WI38 (cell line): Measurements from ENCODE around the gene PYY.
"Not testable (repeated sequence)": the region's sequence is repeated elsewhere in the genome, so short reads cannot be mapped to it uniquely, and the experiment has no call there.

Experiments
- H3K4me3 ChIP-seq: 2 replicates; pipeline ENCODE4 v1.5.1; 2011; ENCODE audit warnings: low read depth, mild to moderate bottlenecking, control low read depth, low read length
- TF ChIP-seq, protein P1 (sequence below): IDR thresholded peaks from 2 replicates; pipeline ENCODE4 v1.5.1; 2012; ENCODE audit warnings: low read depth, mild to moderate bottlenecking, control low read depth, low read length

Gene PYY

DNA sequence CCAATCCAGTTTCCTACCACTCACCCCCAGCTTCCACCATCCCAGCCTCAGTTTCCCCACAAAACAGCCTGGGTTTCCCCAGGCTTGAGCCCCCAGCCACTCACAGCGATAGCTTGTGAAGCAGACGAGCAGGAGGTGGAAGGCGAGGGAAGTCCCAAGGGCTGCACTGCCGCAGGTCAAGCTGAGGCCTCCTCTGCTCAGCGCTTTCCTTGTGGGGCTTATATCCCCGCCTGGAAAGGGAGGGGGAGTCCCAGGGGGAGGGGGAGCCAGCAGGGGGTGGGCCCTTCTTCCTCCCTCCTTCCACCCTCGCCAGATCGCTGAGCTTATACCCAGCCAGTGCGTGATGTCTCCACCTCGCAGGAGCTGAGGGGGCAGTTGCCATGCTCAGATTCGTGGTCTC is at the start of gene PYY:
Gene PYY, minus strand, starts transcription at position 195 of the 400 bp plus-strand sequence. CDS start 457 bp downstream, outside the sequence.
- TF ChIP-seq, protein P1, sequence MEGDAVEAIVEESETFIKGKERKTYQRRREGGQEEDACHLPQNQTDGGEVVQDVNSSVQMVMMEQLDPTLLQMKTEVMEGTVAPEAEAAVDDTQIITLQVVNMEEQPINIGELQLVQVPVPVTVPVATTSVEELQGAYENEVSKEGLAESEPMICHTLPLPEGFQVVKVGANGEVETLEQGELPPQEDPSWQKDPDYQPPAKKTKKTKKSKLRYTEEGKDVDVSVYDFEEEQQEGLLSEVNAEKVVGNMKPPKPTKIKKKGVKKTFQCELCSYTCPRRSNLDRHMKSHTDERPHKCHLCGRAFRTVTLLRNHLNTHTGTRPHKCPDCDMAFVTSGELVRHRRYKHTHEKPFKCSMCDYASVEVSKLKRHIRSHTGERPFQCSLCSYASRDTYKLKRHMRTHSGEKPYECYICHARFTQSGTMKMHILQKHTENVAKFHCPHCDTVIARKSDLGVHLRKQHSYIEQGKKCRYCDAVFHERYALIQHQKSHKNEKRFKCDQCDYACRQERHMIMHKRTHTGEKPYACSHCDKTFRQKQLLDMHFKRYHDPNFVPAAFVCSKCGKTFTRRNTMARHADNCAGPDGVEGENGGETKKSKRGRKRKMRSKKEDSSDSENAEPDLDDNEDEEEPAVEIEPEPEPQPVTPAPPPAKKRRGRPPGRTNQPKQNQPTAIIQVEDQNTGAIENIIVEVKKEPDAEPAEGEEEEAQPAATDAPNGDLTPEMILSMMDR = no peak
- H3K4me3 ChIP-seq = no peak within 1 kb of the TSS

DNA sequence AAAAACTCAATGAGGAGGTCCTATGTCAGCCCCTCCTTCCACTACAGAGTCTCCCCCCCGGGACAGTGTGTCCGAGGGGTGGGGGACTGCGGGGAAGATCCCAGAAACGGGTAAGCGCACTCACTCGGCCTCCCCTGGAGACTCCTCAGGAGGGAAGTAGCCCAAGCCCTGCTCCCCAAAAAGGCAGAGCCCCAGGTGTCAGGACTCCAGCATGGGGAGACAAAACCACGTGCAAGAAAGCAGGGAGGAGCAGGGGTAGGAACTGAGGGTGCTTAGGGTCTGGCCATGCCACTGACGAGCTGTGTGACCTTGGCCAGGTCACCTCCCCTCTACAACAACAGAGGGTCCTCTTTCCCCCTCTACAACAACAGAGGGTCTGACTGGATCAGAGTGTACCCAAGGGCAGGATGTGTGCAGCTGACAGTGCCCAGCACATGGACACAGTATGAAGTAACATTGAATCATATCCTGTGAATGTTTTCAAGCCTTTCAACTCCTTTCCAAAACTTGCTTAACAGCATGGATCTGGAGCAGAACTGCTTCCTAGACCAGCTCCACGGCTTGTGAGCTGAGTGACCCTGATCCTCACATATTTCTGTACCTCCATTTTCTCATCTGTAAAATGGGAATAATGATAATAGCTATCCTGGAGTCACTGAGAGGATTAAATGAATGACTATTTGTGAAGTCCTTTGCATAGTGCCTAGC is 48.6 kb upstream of the PYY start:
- H3K4me3 ChIP-seq = no peak overlapping the region
- TF ChIP-seq, protein P1 = no peak

DNA sequence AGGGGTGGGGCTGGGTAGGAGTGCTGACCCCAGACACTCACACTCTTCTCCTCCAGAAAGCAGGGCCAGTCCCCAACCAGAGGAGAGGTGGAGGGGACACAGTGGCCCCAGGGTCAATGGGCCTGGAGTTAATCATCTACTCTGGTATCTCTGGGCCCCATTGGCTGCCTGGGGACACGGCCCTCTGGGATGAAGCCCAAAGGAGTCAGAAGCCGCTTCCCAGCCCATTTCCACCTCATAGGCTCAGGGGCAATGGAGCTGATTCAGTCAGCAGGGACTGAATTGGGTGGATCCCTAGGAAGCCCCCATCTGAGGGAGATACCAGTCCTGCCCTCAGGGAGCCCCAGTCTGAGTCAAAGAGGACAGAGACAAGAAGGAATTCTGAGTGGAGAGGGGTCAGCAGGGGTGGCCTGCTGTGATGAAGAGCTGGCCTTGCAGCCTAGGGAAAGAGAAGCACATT is 47.8 kb upstream of the PYY start:
- no peak overlapping the region for H3K4me3 ChIP-seq

DNA sequence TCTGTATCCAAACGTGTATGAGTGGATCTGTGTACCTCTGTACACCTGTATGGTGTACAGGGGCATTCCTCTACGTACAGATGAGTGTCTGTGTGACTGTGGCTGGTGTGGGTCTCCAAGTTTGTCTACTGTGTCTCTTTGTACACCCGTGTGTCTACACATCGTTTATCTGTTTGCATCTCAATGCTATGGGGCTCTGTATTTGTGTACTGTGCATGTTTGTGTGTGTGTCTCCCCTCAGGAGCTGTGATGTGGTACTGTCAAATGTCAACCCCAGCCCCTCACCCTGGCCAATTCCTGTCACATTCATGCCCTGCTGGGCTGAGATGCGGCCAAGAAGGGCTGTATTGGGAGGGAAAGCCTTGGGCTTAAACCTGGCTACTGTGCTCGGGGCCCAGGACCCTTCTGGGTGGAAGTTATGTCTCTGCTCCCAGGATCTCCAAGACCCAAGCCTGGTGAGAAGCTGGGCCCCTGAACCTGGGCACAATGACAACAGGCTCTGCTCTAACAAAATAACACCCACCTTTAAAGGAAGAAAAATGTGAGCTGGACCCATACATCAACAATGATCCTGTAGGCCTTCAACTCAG is 47.2 kb upstream of the PYY start:
- TF ChIP-seq, protein P1 = no peak
- no peak overlapping the region for H3K4me3 ChIP-seq

More for the DNA sequence above, 47.8 kb upstream of the PYY start:
- TF ChIP-seq, protein P1 = no peak

DNA sequence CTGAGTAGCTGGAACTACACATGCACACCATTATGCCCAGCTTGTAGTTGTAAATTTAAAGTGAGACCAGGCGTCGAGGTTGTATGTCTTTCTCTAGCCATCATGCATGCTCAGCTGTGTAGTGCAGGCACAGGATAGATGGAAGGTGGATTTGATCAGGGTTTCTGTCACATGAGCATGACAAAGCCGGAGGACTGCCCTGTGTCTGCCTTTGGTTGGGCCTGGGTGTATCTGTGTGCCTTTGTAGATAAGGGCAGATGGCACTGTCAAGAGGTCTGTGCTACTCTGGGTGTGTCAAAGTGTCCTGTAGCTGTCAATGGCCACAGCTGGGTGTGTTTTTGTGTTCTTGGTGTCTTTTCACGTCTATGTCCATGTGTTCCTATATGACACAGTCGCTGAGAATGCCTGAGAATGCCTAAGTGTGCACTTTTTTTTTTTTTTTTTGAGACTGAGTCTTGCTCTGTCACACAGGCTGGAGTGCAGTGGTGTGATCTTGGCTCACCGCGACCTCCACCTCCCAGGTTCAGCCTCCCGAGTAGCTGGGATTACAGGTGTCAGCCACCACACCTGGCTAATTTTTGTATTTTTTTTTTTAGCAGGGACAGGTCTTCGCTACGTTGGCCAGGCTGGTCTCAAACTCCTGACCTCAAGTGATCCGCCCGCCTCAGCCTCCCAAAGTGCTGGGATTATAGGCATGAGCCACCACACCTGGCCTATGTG is 46.6 kb upstream of the PYY start:
- H3K4me3 ChIP-seq = no peak overlapping the region
- TF ChIP-seq, protein P1 = no peak

DNA sequence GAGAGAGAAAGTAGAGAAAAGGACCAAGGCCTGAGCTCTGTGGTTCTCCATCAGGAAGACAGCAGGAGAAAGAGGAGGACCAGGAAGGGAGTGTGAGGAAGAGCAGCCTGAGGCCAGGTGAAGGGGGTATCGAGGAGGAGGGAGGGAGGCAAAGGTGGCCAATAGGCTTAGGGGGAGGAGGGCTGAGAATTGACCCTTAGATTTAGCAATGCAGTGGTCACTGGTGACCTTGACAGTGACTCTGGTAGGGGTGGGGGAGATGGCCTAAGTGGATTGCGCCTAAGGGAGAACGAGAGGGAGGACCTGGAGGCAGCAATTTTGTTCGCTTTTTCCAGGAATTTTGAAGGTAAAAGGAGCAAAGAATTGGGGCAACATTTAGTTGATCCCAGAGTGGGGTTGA is 45.3 kb upstream of the PYY start:
- TF ChIP-seq, protein P1 = no peak
- H3K4me3 ChIP-seq = no peak overlapping the region

DNA sequence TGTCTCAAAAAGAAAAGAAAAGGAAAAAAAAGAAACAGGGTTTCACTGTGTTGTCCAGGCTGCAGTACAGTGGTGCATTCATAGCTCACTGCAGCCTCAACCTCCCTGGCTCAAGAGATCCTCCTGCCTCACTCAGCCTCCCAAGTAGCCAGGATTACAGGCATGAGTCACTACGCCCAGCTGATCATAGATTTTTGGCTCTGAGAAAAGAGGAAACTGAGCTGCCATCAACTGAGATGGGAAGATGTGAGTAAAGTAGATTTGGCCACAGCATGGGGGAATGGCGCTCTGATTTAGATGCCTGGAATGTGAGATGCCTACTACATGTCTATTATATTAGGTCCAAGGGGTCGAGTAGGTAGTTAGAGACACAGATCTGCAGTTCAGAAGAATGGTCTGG is 44.8 kb upstream of the PYY start:
- no peak overlapping the region for H3K4me3 ChIP-seq
- TF ChIP-seq, protein P1 = no peak

DNA sequence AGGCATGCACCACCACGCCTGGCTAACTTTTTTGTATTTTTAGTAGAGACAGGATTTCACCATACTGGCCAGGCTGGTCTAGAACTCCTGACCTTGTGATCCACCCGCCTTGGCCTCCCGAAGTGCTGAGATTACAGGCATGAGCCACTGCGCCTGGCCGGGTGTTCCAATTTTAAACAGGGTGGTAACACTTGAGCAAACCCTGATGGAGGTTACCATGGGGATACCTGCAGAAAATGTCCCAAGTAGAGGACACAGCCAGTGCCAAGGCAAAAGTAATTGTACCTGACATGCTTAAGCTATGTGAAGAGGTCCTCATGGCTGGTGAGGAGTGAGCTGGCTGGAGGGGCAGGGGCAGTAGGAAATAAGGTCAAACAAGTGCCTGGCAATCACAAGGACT is 43.4 kb upstream of the PYY start:
- not testable (repeated sequence) for H3K4me3 ChIP-seq
